Measurements from ENCODE around the gene FCN3. TPM values are rescaled to one million over a fixed set of nuclear protein-coding genes. Genes with fewer than 3 reads are reported as not detected.

The FCN3 gene
- total and polyA plus RNA-seq, 9 of the 15 experiments (the other 6 are each of a cell fraction or from before 2014, with no cell fraction given) = 0.49 TPM; not detected in 8

- TF ChIP-seq NR2F6 (CRISPR knock-in tag; IDR thresholded peaks at IDR 0.05) (no peak), GATAD2A (IDR thresholded peaks at IDR 0.05) (no peak), KHSRP (IDR thresholded peaks at IDR 0.05) (no peak), SUPT5H (IDR thresholded peaks at IDR 0.05) (no peak), RERE (CRISPR knock-in tag; IDR thresholded peaks at IDR 0.05; ENCODE audit: borderline replicate concordance) (no peak), AFF4 (CRISPR knock-in tag; IDR thresholded peaks at IDR 0.05) (no peak), CBFA2T3 (IDR thresholded peaks at IDR 0.05) (no peak), ELF2 (CRISPR knock-in tag; IDR thresholded peaks at IDR 0.05) (no peak), MCM3 (IDR thresholded peaks at IDR 0.05) (no peak), ATF1 (CRISPR knock-in tag; IDR thresholded peaks at IDR 0.05) (no peak), ATF1 (tag; IDR thresholded peaks at IDR 0.05) (no peak)
- TF ChIP-seq, protein P1, sequence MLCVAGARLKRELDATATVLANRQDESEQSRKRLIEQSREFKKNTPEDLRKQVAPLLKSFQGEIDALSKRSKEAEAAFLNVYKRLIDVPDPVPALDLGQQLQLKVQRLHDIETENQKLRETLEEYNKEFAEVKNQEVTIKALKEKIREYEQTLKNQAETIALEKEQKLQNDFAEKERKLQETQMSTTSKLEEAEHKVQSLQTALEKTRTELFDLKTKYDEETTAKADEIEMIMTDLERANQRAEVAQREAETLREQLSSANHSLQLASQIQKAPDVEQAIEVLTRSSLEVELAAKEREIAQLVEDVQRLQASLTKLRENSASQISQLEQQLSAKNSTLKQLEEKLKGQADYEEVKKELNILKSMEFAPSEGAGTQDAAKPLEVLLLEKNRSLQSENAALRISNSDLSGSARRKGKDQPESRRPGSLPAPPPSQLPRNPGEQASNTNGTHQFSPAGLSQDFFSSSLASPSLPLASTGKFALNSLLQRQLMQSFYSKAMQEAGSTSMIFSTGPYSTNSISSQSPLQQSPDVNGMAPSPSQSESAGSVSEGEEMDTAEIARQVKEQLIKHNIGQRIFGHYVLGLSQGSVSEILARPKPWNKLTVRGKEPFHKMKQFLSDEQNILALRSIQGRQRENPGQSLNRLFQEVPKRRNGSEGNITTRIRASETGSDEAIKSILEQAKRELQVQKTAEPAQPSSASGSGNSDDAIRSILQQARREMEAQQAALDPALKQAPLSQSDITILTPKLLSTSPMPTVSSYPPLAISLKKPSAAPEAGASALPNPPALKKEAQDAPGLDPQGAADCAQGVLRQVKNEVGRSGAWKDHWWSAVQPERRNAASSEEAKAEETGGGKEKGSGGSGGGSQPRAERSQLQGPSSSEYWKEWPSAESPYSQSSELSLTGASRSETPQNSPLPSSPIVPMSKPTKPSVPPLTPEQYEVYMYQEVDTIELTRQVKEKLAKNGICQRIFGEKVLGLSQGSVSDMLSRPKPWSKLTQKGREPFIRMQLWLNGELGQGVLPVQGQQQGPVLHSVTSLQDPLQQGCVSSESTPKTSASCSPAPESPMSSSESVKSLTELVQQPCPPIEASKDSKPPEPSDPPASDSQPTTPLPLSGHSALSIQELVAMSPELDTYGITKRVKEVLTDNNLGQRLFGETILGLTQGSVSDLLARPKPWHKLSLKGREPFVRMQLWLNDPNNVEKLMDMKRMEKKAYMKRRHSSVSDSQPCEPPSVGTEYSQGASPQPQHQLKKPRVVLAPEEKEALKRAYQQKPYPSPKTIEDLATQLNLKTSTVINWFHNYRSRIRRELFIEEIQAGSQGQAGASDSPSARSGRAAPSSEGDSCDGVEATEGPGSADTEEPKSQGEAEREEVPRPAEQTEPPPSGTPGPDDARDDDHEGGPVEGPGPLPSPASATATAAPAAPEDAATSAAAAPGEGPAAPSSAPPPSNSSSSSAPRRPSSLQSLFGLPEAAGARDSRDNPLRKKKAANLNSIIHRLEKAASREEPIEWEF (CRISPR knock-in tag; IDR thresholded peaks at IDR 0.05) = no peak
- TF ChIP-seq, protein P2, sequence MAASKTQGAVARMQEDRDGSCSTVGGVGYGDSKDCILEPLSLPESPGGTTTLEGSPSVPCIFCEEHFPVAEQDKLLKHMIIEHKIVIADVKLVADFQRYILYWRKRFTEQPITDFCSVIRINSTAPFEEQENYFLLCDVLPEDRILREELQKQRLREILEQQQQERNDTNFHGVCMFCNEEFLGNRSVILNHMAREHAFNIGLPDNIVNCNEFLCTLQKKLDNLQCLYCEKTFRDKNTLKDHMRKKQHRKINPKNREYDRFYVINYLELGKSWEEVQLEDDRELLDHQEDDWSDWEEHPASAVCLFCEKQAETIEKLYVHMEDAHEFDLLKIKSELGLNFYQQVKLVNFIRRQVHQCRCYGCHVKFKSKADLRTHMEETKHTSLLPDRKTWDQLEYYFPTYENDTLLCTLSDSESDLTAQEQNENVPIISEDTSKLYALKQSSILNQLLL (CRISPR knock-in tag; IDR thresholded peaks at IDR 0.05; ENCODE audit: borderline replicate concordance) = no peak
Observed at GRCh38 chr1:27341525-27342252, 32.9 kb downstream of the FCN3 start, which contains the start of gene SYTL1 (continued).
